Muscle of arm (tissue), 14 donors: ENCODE results near the gene PLPPR4. TPM values are rescaled to one million over a fixed set of nuclear protein-coding genes. Genes with fewer than 3 reads are reported as not detected.
A peak's percentile ranks its signal among the peaks of the same experiment; 100 is the strongest.

Experiments
- DNase-seq: peaks from one replicate; pipeline ENCODE4 v3.0.0-alpha.2; 2013
- long read RNA-seq, 11 donors: transcript quantifications; one replicate each; lab custom pipeline, GENCODE V29; 2026
- polyA plus RNA-seq, 12 donors: library from polyadenylated mRNA; unstranded; fragments of 120-200 nt; gene quantifications; one replicate each; pipeline ENCODE4 v1.2.1, GENCODE V29; 2013; ENCODE audit not compliant: insufficient read length in 12 of 12

Gene PLPPR4, protein sequence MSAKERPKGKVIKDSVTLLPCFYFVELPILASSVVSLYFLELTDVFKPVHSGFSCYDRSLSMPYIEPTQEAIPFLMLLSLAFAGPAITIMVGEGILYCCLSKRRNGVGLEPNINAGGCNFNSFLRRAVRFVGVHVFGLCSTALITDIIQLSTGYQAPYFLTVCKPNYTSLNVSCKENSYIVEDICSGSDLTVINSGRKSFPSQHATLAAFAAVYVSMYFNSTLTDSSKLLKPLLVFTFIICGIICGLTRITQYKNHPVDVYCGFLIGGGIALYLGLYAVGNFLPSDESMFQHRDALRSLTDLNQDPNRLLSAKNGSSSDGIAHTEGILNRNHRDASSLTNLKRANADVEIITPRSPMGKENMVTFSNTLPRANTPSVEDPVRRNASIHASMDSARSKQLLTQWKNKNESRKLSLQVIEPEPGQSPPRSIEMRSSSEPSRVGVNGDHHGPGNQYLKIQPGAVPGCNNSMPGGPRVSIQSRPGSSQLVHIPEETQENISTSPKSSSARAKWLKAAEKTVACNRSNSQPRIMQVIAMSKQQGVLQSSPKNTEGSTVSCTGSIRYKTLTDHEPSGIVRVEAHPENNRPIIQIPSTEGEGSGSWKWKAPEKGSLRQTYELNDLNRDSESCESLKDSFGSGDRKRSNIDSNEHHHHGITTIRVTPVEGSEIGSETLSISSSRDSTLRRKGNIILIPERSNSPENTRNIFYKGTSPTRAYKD
- 10 to 100 TPM in 3 of 12 donors, 1 to 10 TPM in 8, not detected in 1; 6.8 to 12.7 (median 9.1) TPM for polyA plus RNA-seq
- long read RNA-seq, donor 1, result 0 reads
- long read RNA-seq, donor 2, full-length matches to known transcripts, result 6 of 6 reads
- long read RNA-seq, donor 2, partial matches to known transcripts, result 0 of 6 reads
- long read RNA-seq, donor 2, other reads (novel, unspliced or antisense), result 0 of 6 reads
- long read RNA-seq, donor 3, full-length matches to known transcripts, result 1 of 1 reads
- long read RNA-seq, donor 3, partial matches to known transcripts, result 0 of 1 reads
- long read RNA-seq, donor 3, other reads (novel, unspliced or antisense), result 0 of 1 reads
- long read RNA-seq, donor 4, full-length matches to known transcripts, result 3 of 3 reads
- long read RNA-seq, donor 4, partial matches to known transcripts, result 0 of 3 reads
- long read RNA-seq, donor 4, other reads (novel, unspliced or antisense), result 0 of 3 reads
- long read RNA-seq, donor 5, full-length matches to known transcripts, result 4 of 4 reads
- long read RNA-seq, donor 5, partial matches to known transcripts, result 0 of 4 reads
- long read RNA-seq, donor 5, other reads (novel, unspliced or antisense), result 0 of 4 reads
- long read RNA-seq, donor 6, full-length matches to known transcripts, result 2 of 2 reads
- long read RNA-seq, donor 6, partial matches to known transcripts, result 0 of 2 reads
- long read RNA-seq, donor 6, other reads (novel, unspliced or antisense), result 0 of 2 reads
- long read RNA-seq, donor 7, full-length matches to known transcripts, result 1 of 1 reads
- long read RNA-seq, donor 7, partial matches to known transcripts, result 0 of 1 reads
- long read RNA-seq, donor 7, other reads (novel, unspliced or antisense), result 0 of 1 reads
- long read RNA-seq, donor 8, full-length matches to known transcripts, result 2 of 2 reads
- long read RNA-seq, donor 8, partial matches to known transcripts, result 0 of 2 reads
- long read RNA-seq, donor 8, other reads (novel, unspliced or antisense), result 0 of 2 reads
- long read RNA-seq, donor 9, result 0 reads
- long read RNA-seq, donor 10, full-length matches to known transcripts, result 3 of 3 reads
- long read RNA-seq, donor 10, partial matches to known transcripts, result 0 of 3 reads
- long read RNA-seq, donor 10, other reads (novel, unspliced or antisense), result 0 of 3 reads
- long read RNA-seq, donor 11, full-length matches to known transcripts, result 3 of 3 reads
- long read RNA-seq, donor 11, partial matches to known transcripts, result 0 of 3 reads
- long read RNA-seq, donor 11, other reads (novel, unspliced or antisense), result 0 of 3 reads

DNA sequence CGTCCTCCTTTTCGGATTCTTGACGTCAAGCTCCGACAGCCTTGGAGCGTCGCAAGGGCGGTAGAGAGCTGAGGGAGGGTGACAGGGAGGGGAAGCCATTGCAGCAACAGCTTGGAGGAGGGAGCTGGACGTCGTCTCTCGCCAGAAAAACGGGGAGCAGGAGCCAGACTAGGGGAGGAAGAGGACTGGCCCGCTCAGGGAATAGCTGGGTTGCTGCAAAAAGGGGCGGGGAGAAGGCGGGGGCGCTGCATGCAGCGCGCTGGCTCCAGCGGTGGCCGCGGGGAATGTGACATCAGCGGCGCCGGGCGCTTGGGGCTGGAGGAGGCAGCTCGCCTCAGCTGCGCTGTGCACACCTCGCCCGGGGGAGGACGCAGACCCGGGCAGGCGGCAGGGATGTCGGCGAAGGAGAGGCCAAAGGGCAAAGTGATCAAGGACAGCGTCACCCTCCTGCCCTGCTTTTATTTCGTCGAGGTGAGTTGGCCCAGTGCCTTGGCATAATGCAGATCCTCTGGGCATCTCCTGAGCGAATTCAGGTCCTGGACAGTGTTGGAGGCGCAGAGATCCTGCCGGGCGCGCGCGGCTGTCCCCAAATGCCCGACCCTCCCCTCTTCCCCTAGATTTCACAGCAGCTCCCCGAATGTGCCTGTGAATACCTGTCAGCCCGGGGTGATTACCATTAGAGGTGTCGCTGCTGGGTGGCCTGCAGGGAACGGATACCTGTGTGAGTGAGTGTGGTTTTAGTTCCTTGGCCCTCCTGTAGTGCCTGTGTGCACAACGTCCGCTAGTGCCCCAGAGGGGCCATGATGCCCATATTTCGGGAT lies at the start of gene PLPPR4:
Gene PLPPR4, plus strand, starts transcription at position 292 of the 821 bp plus-strand sequence. Its CDS starts 102 bp downstream, at position 394.
- peak; percentile 76 for DNase-seq

- DNase-seq, result no peak
Observed at GRCh38 chr1:99216956-99217355, 47.3 kb upstream of the PLPPR4 start.

- no peak for DNase-seq
Observed at GRCh38 chr1:99217599-99217998, 46.7 kb upstream of the PLPPR4 start.

DNA sequence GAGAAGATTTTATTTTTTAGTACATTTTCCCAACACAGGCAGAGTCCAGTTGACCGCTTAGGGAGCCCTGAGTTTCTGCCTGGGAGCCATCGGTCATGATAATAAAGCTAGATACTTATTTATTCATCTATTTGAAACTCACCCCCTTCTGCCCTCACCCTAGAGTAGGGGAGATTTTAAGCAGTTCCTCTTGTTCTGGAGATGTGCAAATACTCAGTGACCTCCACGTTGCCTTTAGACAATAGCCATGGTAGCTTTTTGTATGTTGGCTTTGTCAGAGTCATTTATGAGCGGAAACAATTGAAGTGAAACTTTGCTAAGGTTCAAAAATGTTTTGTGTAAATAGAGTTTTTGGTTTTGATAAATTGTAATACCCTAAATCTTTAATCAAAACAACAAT lies 45.7 kb upstream of the PLPPR4 start:
- no peak for DNase-seq

DNA sequence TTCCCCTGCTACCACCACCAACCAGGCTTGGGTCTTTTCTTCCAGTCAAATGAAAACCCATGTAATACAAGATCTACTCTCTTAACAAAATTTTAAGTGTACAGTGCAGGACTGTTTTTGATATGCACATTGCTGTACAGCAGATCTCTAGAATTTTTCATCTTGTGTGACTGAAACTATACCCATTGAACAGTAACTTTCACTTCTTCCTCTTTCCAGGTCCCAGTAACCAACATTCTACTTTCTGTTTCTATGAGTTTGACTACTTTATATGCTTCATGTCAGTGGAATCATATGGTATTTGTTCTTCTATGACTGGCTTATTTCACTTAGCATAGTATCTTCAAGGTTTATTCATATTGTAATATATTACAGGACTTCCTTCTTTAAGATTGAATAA lies 45.3 kb upstream of the PLPPR4 start:
- no peak for DNase-seq

DNA sequence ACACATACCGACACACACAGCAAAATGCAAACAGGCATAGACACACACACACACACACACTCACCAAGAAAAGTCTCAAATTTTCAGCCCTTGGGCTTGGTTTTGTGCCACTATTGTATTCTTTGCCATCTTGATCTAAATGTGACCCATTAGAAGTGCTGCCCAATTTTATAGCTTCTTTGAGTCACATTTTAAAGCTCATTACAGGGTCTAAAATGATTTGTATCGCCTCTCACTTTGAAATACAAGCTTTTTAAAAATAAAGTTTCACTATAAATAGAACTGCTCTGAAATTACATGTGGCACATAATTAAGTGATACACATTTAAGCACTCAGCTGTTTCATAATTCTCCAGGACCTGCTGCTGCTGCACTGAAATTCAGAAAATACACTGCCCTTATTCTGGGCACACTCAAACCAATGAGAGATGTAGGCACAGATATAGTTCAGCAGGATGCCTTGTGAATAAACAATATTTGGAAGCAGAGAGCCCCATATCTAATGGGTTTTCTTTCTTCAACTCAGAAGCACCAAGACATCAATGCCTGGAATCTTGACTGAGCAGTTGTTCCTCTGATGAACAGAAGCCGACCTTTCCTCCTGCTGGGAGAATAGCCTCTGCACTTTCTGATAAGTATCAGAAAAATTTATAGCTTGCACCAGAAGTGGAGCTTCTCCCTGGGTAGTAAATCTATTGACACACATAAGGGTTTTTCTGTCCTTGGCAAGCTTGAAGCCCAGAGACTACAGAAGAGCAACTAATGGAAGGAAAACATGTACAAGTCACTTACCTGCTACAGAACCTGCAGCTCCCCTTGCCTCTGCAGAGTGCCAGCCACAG lies 37.0 kb upstream of the PLPPR4 start:
- no peak for DNase-seq

DNA sequence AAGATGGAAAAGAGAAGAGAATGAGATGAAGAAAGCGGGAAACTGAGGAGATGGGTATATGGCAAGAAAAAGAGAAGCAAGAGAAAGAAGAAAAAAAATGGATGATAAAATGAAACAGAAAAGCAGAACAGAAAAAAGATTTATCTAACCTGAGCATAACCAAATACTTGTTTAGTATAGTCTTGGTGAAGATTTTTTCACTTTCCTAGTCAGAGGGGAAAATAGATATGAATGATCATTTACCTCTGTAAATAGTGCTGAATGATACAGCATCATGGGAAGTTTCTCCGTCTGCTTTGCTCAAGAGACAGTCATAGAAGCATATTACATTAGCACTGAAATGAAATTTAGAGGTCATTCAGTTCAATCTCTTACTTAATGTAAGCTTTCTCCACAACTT lies 36.1 kb upstream of the PLPPR4 start:
- DNase-seq, result no peak

DNA sequence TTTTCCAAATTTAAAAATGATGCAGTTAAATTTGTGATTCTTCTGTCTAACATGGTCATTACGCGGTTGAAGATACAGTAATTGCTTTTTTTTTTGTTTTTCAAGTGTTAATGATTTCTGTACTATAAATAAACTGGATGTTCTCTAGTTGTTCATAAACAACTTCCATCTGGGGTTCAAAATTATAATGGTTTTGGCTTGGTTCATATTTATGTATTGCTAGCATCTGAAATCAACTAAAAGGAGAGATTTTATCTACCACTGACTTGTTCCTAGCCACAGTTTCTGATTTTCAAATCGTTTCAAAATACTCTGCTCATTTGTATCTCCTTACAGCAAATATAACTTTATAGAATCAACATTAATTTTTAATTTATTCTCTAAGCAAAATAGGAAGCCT lies 35.2 kb upstream of the PLPPR4 start:
- no peak for DNase-seq

- no peak for DNase-seq
Observed at GRCh38 chr1:99230695-99231094, 33.6 kb upstream of the PLPPR4 start.

DNA sequence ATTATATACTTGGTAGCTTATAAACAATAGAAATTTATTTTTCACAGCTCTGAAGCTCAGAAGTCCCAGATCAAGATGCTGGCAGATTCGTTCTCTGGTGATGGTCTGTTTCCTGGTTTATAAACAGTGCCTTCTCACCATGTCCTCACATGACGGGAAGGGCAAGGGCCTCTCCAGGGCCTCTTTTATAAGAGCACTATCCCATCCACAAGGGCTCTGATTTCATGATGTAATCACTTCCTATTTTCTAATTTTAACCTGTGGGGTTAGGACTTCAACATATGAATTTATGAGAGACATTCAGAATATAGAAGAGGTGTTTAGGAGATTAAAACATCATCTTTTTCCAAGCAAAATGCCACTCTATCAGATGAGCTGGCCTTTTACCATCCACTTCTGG lies 32.1 kb upstream of the PLPPR4 start:
- DNase-seq, result no peak

DNA sequence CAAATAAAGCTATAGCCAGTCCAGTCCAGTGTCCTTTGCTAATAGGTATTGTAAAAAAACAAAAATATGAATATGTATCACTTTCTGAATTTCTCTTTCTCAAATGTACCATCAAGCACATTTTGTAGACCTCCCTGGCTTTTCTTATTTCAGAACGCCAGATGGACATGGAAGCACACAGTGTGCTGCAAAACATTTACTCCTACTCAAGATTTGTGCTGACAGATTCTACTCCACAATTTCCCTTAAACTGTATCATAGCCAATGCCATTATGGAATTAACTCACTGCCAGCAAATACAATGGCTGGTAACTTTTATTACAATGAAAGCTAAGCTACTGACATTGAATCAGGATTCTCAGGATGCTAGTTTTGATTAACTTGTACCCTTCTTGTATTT lies 30.8 kb upstream of the PLPPR4 start:
- DNase-seq, result no peak

DNA sequence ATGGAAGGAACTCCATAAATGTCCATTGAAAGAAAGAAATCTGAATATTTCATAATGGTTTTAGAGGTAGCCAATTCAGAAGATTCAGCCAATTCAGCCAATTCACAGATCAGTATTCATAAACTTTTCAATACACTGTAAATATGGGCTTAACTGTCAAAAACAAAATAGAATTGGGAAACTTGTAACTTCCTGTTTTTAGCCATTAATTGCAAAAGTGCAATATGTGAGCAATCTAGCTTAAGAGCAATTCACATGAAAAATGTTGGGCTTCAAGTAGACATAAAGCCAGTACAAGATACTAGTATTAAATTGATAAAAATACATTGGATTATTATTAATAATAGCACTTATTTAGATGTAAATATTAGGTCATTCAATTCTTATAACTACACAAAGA lies 27.5 kb upstream of the PLPPR4 start:
- no peak for DNase-seq

DNA sequence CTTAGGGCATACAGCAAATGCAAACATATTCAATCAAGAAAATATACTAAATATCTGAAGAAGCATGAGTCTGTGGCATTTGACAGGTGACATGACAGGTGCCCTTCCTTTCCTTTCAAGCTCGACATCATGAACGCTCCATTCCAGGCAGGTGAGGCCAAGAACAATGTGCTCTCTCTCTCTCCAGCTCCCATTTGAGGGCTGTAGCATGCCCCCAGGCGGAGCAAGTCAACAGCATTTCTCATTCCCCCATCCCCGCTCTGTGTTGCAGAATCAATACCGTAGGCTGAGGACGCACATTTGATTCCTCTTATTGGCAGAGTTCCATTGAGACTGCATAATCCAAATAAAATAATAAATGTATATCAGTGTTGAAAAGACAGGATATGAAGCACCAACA lies 24.6 kb upstream of the PLPPR4 start:
- DNase-seq, result no peak

- no peak for DNase-seq
Observed at GRCh38 chr1:99240621-99241020, 23.7 kb upstream of the PLPPR4 start.

DNA sequence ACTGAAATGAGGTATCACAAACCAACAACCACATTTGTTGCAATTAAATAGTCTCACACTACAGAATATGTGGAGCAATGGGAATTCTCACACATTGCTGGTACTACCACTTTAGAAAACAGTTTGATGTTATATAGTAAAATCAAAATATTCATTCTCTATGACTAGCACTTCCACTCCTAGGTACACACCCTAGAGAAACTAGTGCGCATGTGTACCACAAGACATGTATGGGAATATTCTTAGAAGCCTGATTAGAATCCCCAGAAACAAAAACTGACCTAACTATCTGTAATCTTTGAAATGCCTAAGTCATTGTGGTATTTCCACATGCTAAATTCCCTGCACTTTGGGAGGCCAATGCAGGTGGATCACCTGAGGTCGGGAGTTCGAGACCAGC lies 18.1 kb upstream of the PLPPR4 start:
- DNase-seq, result no peak

DNA sequence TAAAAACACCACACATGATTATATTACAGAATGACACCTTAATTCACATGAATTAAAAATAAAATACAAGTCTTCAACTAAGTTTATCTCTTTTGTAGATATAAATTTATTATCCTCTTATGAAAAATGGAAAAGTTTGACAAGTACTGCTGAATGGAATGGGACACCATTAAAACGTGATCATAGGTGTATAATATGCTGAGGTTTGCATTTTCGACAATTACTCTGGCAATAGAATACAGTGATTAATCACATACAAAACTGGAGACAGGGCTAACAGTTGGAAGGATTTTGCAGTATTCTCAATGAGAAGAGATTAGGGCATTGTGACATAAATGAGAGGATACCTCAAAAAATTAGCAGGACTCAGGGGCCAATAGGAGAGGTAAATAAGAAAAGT lies 17.1 kb upstream of the PLPPR4 start:
- DNase-seq, result no peak

DNA sequence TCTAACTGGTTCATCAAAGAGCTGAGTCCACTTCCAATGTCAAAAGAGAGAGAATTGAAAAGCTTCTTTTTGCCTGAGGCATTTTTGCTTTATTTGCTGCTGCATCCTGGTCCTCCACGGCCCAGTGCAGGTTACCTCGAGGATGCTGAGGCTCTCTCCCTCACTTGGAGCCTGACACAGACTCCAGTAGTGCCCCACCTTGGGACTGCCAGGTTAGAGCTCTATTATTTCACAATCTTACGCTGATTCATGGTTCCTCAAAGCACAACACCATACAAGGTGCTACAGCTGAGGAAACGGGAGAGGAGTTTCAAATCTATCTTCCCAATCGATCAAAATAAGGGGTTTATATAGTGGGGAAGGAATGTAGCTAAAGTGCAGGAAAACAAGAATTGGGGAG lies 13.6 kb upstream of the PLPPR4 start:
- DNase-seq, result no peak

DNA sequence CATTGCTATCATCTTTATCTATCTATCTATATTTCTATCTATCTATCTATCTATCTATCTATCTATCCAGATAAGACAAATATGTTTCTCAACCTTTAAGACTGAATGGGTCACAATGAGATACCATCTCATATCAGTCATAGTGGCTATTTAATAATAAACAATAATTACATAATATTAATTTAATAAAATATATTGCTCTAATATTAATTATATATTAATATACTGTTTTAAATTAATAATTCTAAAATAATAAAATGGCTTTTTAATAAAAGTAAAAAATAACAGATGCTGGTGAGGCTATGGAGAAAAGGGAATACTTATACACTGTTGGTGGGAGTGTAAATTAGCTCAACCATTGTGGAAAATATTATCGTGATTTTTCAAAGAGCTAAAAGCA lies 13.0 kb upstream of the PLPPR4 start:
- DNase-seq, result no peak

GRCh38 chr1:99252630-99253029 lies 11.7 kb upstream of the PLPPR4 start:
- DNase-seq, result no peak
